Measurements from ENCODE around the gene PRM1.
A peak's percentile ranks its signal among the peaks of the same experiment; 100 is the strongest.

The PRM1 gene

DNA sequence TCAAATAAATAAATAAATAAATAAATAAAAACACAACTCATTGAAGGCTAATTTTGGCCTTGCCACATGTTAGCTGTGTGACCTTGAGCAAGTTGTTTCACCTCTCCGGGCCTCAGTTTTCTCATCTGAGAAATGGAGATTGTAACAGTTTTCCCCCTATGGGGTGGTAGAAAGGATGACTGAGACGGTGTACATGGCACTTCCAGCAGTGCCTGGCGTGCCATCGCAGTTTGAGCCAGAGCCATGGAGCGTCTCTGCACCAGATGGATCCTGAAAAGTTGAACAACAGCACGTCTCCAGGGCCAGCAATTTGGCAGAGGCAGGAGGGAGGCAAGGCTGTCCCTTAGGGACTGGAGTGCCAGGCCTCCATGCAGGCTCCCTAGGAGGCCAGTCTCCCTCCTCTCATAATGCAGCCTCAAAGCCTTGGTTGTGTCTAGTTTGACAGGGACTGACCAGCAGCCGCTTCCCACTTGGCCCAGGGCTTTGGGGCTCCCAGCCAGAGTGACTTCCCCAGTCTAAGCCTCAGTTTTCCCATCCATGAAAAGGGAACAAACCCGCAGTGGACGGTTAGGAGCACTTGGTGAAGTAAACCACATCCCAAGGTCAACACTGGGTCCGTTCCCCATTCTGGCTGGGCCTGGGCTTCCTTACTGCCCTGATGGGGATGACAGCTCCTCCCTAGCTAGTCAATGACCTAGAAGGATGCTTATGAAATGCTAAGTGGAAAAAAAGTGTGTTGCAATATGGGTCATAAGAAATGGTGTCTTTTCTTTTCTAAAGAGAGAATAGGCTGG is 44.5 kb downstream of the PRM1 start:
- CTCF ChIA-PET = interaction anchor here (1.1 to 2.0 kb wide), 2 partner anchors 19 to 110 kb away, joined by 3 to 7 read pairs; partner anchors contain the start of gene SOCS1
- Histone ChIP-seq H3K9me3 (ENCODE audit: control extremely low read depth in 1 of 5, control insufficient read depth in 4 of 5, insufficient read depth in 2 of 5, low read depth in 1 of 5, low read length in 4 of 5) (no peaks in the 10 kb centered on the region), H3K27me3 (replicated peaks in 2 of 5; ENCODE audit: control insufficient read depth in 4 of 5, insufficient read depth in 5 of 5, low read length in 4 of 5) (no peaks in the 10 kb centered on the region), H3K36me3 (ENCODE audit: control insufficient read depth in 4 of 4, insufficient read depth in 4 of 4, low read length in 3 of 4) (no peaks in the 10 kb centered on the region), H3K4me3 (ENCODE audit: control insufficient read depth in 1 of 7, extremely low read depth in 1 of 7, insufficient read depth in 4 of 7, low read depth in 2 of 7, low read length in 6 of 7) (no peak overlapping the region), H3K4me1 (ENCODE audit: control extremely low read depth in 1 of 4, control insufficient read depth in 4 of 4, insufficient read depth in 4 of 4, low read length in 3 of 4) (peaks cover 7 to 80% (median 48%) of the 10 kb centered on the region in 4 experiments), H3K27ac (ENCODE audit: insufficient read depth in 1 of 2, low read depth in 1 of 2, low read length in 2 of 2, poor library complexity in 1 of 2, severe bottlenecking in 2 of 2) (no peak overlapping the region)
- WGBS (ENCODE audit: insufficient coverage) = 78% methylated on average over 10 of the region's 10 CpGs
- POLR2A ChIA-PET = interaction anchor here (0.6 to 1.2 kb wide), 2 partner anchors 19 to 110 kb away, joined by 4 read pairs; partner anchors contain the start of gene SOCS1
- no peak for DNase-seq

DNA sequence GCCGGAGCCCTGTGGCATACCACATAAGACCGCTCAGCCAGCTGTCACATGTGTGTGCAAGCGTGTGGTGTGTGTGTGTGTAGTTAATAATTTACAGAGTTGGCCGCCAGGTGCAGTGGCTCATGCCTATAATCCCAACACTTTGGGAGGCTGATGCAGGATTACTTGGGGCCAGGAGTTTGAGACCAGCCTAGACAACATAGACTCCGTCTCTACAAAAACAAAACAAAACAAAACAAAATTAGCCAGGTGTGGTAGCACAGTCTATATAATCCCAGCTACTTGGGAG is 45.5 kb downstream of the PRM1 start:
- CTCF ChIA-PET = interaction anchor here (1.1 to 2.0 kb wide), 3 partner anchors 20 to 109 kb away, joined by 3 to 7 read pairs (median 3); partner anchors contain the start of gene SOCS1

DNA sequence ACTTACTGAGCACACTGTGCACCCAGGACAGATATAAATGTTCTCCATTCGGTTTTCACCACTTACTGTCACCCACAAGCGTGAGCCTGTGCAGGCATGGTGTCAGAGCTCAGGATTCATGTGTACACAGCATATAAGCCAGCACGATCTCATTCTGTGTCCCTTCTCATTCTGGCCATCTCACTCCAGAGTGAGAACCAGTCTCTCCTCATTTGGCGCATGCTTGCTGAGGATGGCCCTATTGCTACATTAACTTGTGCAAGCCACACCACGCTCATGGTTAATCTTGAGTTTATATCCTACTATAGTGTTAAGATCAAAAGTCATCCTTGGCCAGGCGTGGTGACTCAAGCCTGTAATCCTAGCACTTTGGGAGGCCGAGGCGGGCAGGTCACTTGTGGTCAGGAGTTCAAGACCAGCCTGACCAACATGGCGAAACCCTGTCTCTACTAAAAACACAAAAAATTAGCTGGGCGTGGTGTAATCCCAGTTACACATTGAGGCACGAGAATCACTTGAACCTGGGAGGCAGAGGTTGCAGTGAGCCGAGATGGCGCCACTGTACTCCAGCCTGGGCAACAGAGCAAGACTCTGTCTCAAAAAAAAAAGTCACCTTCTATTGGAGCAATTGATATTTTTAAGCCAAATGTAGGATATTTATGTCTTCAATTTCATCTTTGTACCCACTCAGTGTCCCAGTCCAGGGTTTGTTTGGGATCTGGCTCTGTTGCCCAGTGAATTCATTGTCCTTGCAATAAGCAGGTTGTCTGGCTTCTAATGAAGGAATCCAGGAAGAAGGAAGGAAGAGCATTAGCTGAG is 46.0 kb downstream of the PRM1 start:
- ChIA-PET CTCF (interaction anchor here (0.8 to 2.0 kb wide), 5 partner anchors 20 to 123 kb away, joined by 3 to 7 read pairs (median 3); partner anchors contain the start of gene SOCS1), POLR2A (interaction anchor here (0.7 to 1.2 kb wide), 2 partner anchors 21 to 123 kb away, joined by 4 to 6 read pairs; partner anchors contain the start of gene SOCS1)
- Histone ChIP-seq H3K27ac (ENCODE audit: insufficient read depth in 1 of 2, low read depth in 1 of 2, low read length in 2 of 2, poor library complexity in 1 of 2, severe bottlenecking in 2 of 2) (no peak overlapping the region), H3K36me3 (ENCODE audit: control insufficient read depth in 4 of 4, insufficient read depth in 4 of 4, low read length in 3 of 4) (no peaks in the 10 kb centered on the region), H3K4me3 (ENCODE audit: control insufficient read depth in 1 of 7, extremely low read depth in 1 of 7, insufficient read depth in 4 of 7, low read depth in 2 of 7, low read length in 6 of 7) (no peak overlapping the region), H3K9me3 (ENCODE audit: control extremely low read depth in 1 of 5, control insufficient read depth in 4 of 5, insufficient read depth in 2 of 5, low read depth in 1 of 5, low read length in 4 of 5) (no peaks in the 10 kb centered on the region), H3K4me1 (ENCODE audit: control extremely low read depth in 1 of 4, control insufficient read depth in 4 of 4, insufficient read depth in 4 of 4, low read length in 3 of 4) (peaks cover 4 to 77% (median 43%) of the 10 kb centered on the region in 4 experiments), H3K27me3 (replicated peaks in 2 of 5; ENCODE audit: control insufficient read depth in 4 of 5, insufficient read depth in 5 of 5, low read length in 4 of 5) (no peaks in the 10 kb centered on the region)
- WGBS (ENCODE audit: insufficient coverage) = 98% methylated on average over 11 of the region's 13 CpGs
- no peak for DNase-seq

More for the DNA sequence above, 45.5 kb downstream of the PRM1 start:
- Histone ChIP-seq H3K4me1 (ENCODE audit: control extremely low read depth in 1 of 4, control insufficient read depth in 4 of 4, insufficient read depth in 4 of 4, low read length in 3 of 4) (peaks cover 6 to 80% (median 48%) of the 10 kb centered on the region in 4 experiments), H3K9me3 (ENCODE audit: control extremely low read depth in 1 of 5, control insufficient read depth in 4 of 5, insufficient read depth in 2 of 5, low read depth in 1 of 5, low read length in 4 of 5) (no peaks in the 10 kb centered on the region), H3K27me3 (replicated peaks in 2 of 5; ENCODE audit: control insufficient read depth in 4 of 5, insufficient read depth in 5 of 5, low read length in 4 of 5) (no peaks in the 10 kb centered on the region), H3K4me3 (ENCODE audit: control insufficient read depth in 1 of 7, extremely low read depth in 1 of 7, insufficient read depth in 4 of 7, low read depth in 2 of 7, low read length in 6 of 7) (no peak overlapping the region), H3K27ac (ENCODE audit: insufficient read depth in 1 of 2, low read depth in 1 of 2, low read length in 2 of 2, poor library complexity in 1 of 2, severe bottlenecking in 2 of 2) (no peak overlapping the region), H3K36me3 (ENCODE audit: control insufficient read depth in 4 of 4, insufficient read depth in 4 of 4, low read length in 3 of 4) (no peaks in the 10 kb centered on the region)
- DNase-seq = peak in 2 of 3 donors; percentile 67 to 72
- WGBS (ENCODE audit: insufficient coverage) = no CpG with 5 or more reads among the region's 5 CpGs
- POLR2A ChIA-PET = interaction anchor here (0.7 to 1.2 kb wide), 2 partner anchors 20 to 123 kb away, joined by 4 to 6 read pairs; partner anchors contain the start of gene SOCS1

DNA sequence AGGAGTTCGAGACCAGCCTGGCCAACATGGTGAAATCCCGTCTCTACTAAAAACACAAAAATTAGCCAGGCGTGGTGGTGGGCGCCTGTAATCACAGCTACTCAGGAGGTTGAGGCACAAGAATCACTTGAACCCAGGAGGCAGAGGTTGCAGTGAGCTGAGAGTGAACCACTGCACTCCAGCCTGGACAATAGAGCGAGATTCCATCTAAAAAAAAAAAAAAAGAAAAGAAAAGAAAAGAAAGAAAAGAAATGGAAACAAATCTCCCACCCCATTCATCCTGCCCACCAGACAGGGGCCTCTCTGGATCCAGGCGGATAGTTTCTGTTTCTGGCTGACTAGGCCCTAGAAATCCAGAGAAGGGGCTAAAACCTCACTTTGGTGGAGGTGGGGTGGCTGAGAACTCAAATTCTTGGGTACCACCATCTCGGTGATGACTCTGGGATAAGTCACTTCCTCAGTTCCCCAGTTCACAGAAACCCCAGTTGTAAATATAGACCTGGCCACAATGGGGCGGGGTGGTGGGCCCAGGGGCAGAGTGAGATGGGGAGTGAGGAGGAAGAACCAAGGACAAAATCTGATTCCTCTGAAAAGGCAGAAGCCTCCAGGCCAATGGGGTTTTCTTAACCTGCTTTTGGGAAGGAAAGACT is 47.3 kb downstream of the PRM1 start:
- peak in 2 of 3 donors; percentile 65 to 71 for DNase-seq
- no peaks in the 10 kb centered on the region for H3K27me3 ChIP-seq (replicated peaks in 2 of 5; ENCODE audit: control insufficient read depth in 4 of 5, insufficient read depth in 5 of 5, low read length in 4 of 5)
- H3K4me3 ChIP-seq (ENCODE audit: control insufficient read depth in 1 of 7, extremely low read depth in 1 of 7, insufficient read depth in 4 of 7, low read depth in 2 of 7, low read length in 6 of 7) = peak overlapping the region in 1 of 7 experiments; percentile 1
- H3K9me3 ChIP-seq (ENCODE audit: control extremely low read depth in 1 of 5, control insufficient read depth in 4 of 5, insufficient read depth in 2 of 5, low read depth in 1 of 5, low read length in 4 of 5) = no peaks in the 10 kb centered on the region
- H3K4me1 ChIP-seq (ENCODE audit: control extremely low read depth in 1 of 4, control insufficient read depth in 4 of 4, insufficient read depth in 4 of 4, low read length in 3 of 4) = peaks cover 4 to 81% (median 43%) of the 10 kb centered on the region in 4 experiments
- ChIA-PET POLR2A (interaction anchor here (1.5 kb wide), 1 partner anchor 22 kb away, joined by 8 read pairs; the partner anchor contains the start of gene SOCS1), CTCF (interaction anchor here (0.8 to 1.7 kb wide), 3 partner anchors 19 to 124 kb away, joined by 3 to 5 read pairs (median 3); no protein-coding TSS in a partner anchor)
- WGBS (ENCODE audit: insufficient coverage) = no CpG with 5 or more reads among the region's 8 CpGs
- H3K27ac ChIP-seq (ENCODE audit: insufficient read depth in 1 of 2, low read depth in 1 of 2, low read length in 2 of 2, poor library complexity in 1 of 2, severe bottlenecking in 2 of 2) = peak overlapping the region in 1 of 2 experiments; percentile 77
- H3K36me3 ChIP-seq (ENCODE audit: control insufficient read depth in 4 of 4, insufficient read depth in 4 of 4, low read length in 3 of 4) = no peaks in the 10 kb centered on the region

DNA sequence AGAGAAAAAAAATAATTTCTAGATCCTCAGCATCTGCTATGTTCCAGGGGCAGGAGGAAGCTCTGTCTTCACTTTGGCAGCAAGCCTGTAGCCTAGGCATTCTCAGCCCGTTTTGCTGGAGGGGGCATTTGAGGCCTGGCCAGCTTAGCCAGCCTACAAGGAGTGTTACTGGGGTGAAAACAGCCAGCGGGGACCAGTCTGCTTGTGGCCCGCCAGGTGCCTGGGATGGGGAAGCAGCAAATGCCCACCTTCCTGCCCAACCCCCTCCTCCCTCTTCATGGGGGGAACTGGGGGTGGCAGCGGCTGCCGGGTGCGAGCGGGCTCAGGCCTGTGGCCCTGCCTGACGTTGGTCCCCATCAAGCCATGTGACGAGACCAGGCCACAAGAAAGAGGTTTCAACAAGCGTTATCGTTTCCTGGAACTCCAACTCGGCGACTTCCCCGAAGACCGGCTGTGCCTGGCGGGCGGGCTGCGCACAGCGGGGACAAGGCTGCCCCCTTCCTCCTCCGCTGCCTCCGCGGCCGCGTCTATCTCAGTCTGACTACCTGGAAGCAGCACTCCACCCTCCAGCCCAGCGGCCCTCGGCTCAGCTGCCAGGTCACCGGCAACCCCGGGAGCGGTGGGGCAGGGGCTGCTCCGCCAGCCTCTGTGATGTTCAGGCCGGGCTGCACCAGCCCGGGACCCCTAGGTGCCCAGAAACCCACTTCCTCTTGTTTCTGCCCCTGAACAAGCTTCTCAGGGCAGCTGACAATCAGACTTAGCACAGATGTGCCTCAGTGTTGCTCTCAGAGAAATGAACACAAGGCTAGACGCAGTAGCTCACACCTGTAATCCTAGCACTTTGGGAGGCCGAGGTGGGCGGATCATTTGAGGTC is 48.0 kb downstream of the PRM1 start:
- ChIA-PET CTCF (interaction anchor here (1.0 to 1.7 kb wide), 3 partner anchors 19 to 125 kb away, joined by 3 to 5 read pairs (median 3); no protein-coding TSS in a partner anchor), POLR2A (interaction anchor here (1.0 to 1.5 kb wide), 2 partner anchors 9 to 22 kb away, joined by 3 to 8 read pairs; partner anchors contain the start of gene SOCS1)
- Histone ChIP-seq H3K4me1 (ENCODE audit: control extremely low read depth in 1 of 4, control insufficient read depth in 4 of 4, insufficient read depth in 4 of 4, low read length in 3 of 4) (peaks cover 4 to 79% (median 43%) of the 10 kb centered on the region in 4 experiments), H3K27me3 (replicated peaks in 2 of 5; ENCODE audit: control insufficient read depth in 4 of 5, insufficient read depth in 5 of 5, low read length in 4 of 5) (no peaks in the 10 kb centered on the region), H3K9me3 (ENCODE audit: control extremely low read depth in 1 of 5, control insufficient read depth in 4 of 5, insufficient read depth in 2 of 5, low read depth in 1 of 5, low read length in 4 of 5) (no peaks in the 10 kb centered on the region), H3K27ac (ENCODE audit: insufficient read depth in 1 of 2, low read depth in 1 of 2, low read length in 2 of 2, poor library complexity in 1 of 2, severe bottlenecking in 2 of 2) (peak overlapping the region in 1 of 2 experiments; percentile 77), H3K4me3 (ENCODE audit: control insufficient read depth in 1 of 7, extremely low read depth in 1 of 7, insufficient read depth in 4 of 7, low read depth in 2 of 7, low read length in 6 of 7) (peak overlapping the region in 3 of 7 experiments; percentile 26 to 57 (median 29)), H3K36me3 (ENCODE audit: control insufficient read depth in 4 of 4, insufficient read depth in 4 of 4, low read length in 3 of 4) (no peaks in the 10 kb centered on the region)
- WGBS (ENCODE audit: insufficient coverage) = 3% methylated on average over 31 of the region's 35 CpGs
- peak; percentile 83 to 92 (median 88) for DNase-seq

Data from common myeloid progenitor, CD34-positive (primary cell).